ENCODE measurements around the gene TRIO. TPM values are rescaled to one million over a fixed set of nuclear protein-coding genes. Genes with fewer than 3 reads are reported as not detected.
A peak's percentile ranks its signal among the peaks of the same experiment; 100 is the strongest.

TRIO gene
- polyA plus RNA-seq, 1 experiment = 176 TPM

GRCh38 chr5:14440223-14440581, 297.1 kb downstream of the TRIO start:
- CTCF ChIA-PET = no interaction called here

DNA sequence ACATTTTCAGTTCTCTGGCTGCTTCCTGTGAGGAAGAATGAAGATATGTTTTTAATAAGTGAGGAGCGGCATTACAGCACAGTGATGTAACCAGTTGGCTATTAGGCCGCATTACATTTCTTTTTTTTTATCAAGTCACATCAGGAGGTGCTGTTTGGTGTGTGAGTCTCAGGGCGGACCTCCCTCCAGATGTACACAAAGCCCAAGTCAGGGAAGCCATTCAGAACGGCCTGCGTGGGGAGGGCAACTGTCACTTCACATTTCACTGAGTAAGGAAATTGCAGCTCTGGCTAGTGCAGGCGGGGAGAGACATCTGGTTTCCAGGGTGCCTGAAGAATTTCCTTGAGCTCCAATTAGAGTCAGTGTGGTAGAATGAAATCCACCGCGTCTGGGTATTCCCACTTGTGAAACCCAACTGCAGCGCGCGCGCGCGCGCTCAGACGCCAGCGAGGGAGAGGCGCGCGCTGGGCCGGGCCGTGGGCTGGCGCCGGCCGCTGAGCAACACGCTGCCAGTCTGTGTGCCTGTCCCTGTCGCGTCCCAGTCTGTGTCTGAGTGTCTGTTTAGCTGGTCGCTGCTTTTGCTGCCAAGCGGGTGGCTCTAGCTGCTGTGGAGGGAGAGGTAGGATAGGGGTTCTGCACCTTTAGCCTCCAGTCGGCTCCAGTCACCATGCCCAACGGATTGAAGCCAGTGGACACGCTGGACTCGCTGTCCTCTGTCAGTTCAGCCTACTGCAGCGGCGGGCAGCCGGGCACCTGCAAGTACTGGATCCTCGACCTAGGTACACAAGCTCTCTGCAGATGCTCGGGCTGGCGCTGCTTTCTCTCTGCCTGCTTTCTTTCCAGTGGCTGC, 297.7 kb downstream of the TRIO start:
- DNase-seq (ENCODE audit: low read depth) = peak; percentile 99
- peak overlapping the region; percentile 63 for H3K4me3 ChIP-seq (ENCODE audit: low read depth, low read length)
- ChIA-PET CTCF (no interaction called here), POLR2A (interaction anchor here (0.5 to 0.9 kb wide), 3 partner anchors 9 to 27 kb away, joined by 3 read pairs; no protein-coding TSS in a partner anchor)
- TF ChIP-seq, protein P1, sequence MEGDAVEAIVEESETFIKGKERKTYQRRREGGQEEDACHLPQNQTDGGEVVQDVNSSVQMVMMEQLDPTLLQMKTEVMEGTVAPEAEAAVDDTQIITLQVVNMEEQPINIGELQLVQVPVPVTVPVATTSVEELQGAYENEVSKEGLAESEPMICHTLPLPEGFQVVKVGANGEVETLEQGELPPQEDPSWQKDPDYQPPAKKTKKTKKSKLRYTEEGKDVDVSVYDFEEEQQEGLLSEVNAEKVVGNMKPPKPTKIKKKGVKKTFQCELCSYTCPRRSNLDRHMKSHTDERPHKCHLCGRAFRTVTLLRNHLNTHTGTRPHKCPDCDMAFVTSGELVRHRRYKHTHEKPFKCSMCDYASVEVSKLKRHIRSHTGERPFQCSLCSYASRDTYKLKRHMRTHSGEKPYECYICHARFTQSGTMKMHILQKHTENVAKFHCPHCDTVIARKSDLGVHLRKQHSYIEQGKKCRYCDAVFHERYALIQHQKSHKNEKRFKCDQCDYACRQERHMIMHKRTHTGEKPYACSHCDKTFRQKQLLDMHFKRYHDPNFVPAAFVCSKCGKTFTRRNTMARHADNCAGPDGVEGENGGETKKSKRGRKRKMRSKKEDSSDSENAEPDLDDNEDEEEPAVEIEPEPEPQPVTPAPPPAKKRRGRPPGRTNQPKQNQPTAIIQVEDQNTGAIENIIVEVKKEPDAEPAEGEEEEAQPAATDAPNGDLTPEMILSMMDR (IDR thresholded peaks at IDR 0.05; ENCODE audit: insufficient read depth, low read depth, low read length) = no peak
- H3K36me3 ChIP-seq (ENCODE audit: control insufficient read depth, insufficient read depth, low read length) = peaks cover 2% of the 10 kb centered on the region; the same call in 1 of the 2 replicates
- H3K27me3 ChIP-seq (ENCODE audit: control insufficient read depth, insufficient read depth, low read length) = no peaks in the 10 kb centered on the region

More at GRCh38 chr5:14440223-14440581, 297.1 kb downstream of the TRIO start:
- TF ChIP-seq, protein P1 (IDR thresholded peaks at IDR 0.05; ENCODE audit: insufficient read depth, low read depth, low read length) = no peak
- POLR2A ChIA-PET = interaction anchor here (0.6 to 0.9 kb wide), 2 partner anchors 10 to 14 kb away, joined by 3 read pairs; no protein-coding TSS in a partner anchor
- no peak for DNase-seq (ENCODE audit: low read depth)
- H3K27me3 ChIP-seq (ENCODE audit: control insufficient read depth, insufficient read depth, low read length) = no peaks in the 10 kb centered on the region
- peak overlapping the region; percentile 29 for H3K4me3 ChIP-seq (ENCODE audit: low read depth, low read length)
- peaks cover 3% of the 10 kb centered on the region; the same call in 1 of the 2 replicates for H3K36me3 ChIP-seq (ENCODE audit: control insufficient read depth, insufficient read depth, low read length)

- H3K4me3 ChIP-seq (ENCODE audit: low read depth, low read length) = peak overlapping the region; percentile 63
- no peak for DNase-seq (ENCODE audit: low read depth)
- CTCF ChIA-PET = interaction anchor here (1.0 kb wide), 1 partner anchor 141 kb away, joined by 3 read pairs; no protein-coding TSS in a partner anchor
- POLR2A ChIA-PET = no interaction called here
- TF ChIP-seq, protein P1 (IDR thresholded peaks at IDR 0.05; ENCODE audit: insufficient read depth, low read depth, low read length) = no peak
- 0 out of 2 replicates have a peak, but pooled peaks cover 1% of the 10 kb centered on the region for H3K36me3 ChIP-seq (ENCODE audit: control insufficient read depth, insufficient read depth, low read length)
- no peaks in the 10 kb centered on the region for H3K27me3 ChIP-seq (ENCODE audit: control insufficient read depth, insufficient read depth, low read length)
Observed at GRCh38 chr5:14441641-14442040, 298.5 kb downstream of the TRIO start.

DNA sequence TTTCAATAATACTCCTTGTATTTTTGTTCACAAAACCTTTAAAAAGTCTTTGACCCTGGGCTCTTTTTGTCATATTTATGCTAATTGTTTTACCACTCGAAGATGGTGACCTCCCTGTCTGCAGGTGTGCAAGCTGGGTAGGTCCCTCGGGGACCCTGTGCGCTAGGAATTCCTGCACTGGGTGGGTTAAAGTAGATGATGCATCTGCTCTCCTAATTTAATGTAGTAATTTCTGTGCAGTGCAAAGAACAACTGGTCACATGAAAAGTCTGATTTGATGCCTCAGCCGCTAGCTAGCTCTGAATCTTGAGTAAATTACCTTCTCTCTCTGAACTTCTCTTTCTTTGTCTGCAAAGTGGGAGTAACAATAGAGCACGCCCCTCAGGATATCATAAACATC, 299.4 kb downstream of the TRIO start:
- POLR2A ChIA-PET = no interaction called here
- TF ChIP-seq, protein P1 (IDR thresholded peaks at IDR 0.05; ENCODE audit: insufficient read depth, low read depth, low read length) = no peak
- Histone ChIP-seq H3K4me3 (ENCODE audit: low read depth, low read length) (peak overlapping the region; percentile 63), H3K36me3 (ENCODE audit: control insufficient read depth, insufficient read depth, low read length) (0 out of 2 replicates have a peak, but pooled peaks cover 1% of the 10 kb centered on the region), H3K27me3 (ENCODE audit: control insufficient read depth, insufficient read depth, low read length) (no peaks in the 10 kb centered on the region)
- no peak for DNase-seq (ENCODE audit: low read depth)
- CTCF ChIA-PET = interaction anchor here (1.0 kb wide), 1 partner anchor 140 kb away, joined by 3 read pairs; no protein-coding TSS in a partner anchor

GRCh38 chr5:14443671-14444093, 300.5 kb downstream of the TRIO start:
- CTCF ChIA-PET = interaction anchor here (1.1 kb wide), 1 partner anchor 16 kb away, joined by 3 read pairs; no protein-coding TSS in a partner anchor
- DNase-seq (ENCODE audit: low read depth) = no peak
- POLR2A ChIA-PET = no interaction called here
- Histone ChIP-seq H3K4me3 (ENCODE audit: low read depth, low read length) (no peak overlapping the region), H3K36me3 (ENCODE audit: control insufficient read depth, insufficient read depth, low read length) (0 out of 2 replicates have a peak, but pooled peaks cover 1% of the 10 kb centered on the region), H3K27me3 (ENCODE audit: control insufficient read depth, insufficient read depth, low read length) (no peaks in the 10 kb centered on the region)
- TF ChIP-seq, protein P1 (IDR thresholded peaks at IDR 0.05; ENCODE audit: insufficient read depth, low read depth, low read length) = no peak

Data from BJ (cell line).